Dendritic cell treated with granulocyte-macrophage colony-stimulating factor and Interleukin-4, amounts not matched to agents 40 ng/mL and 50 ng/mL, for 4 days (primary cell): ENCODE data around the gene CLIC2.

ENCODE experiments used
- H3K27ac Mint-ChIP-seq: one replicate; pipeline ENCODE4 v1.8.0; 2022; ENCODE audit warnings: mild to moderate bottlenecking, mixed read lengths
- H3K27me3 Mint-ChIP-seq: one replicate; pipeline ENCODE4 v1.8.0; 2022; ENCODE audit warnings: mild to moderate bottlenecking, mixed read lengths
- H3K36me3 Mint-ChIP-seq: one replicate; pipeline ENCODE4 v1.8.0; 2022; ENCODE audit warnings: low read depth, mixed read lengths
- H3K4me1 Mint-ChIP-seq: one replicate; pipeline ENCODE4 v1.8.0; 2022; ENCODE audit warnings: low read depth, mixed read lengths
- H3K4me3 Mint-ChIP-seq: one replicate; pipeline ENCODE4 v1.8.0; 2022; ENCODE audit warnings: mild to moderate bottlenecking, moderate library complexity, mixed read lengths
- H3K9me3 Mint-ChIP-seq: one replicate; pipeline ENCODE4 v1.8.0; 2022; ENCODE audit warnings: mixed read lengths
- intact Hi-C: fragments of 100-400 bp; cut with micrococcal nuclease; formaldehyde crosslinking; loops from one replicate; pipeline ENCODE4 v1.15.0; 2022

The CLIC2 gene

DNA sequence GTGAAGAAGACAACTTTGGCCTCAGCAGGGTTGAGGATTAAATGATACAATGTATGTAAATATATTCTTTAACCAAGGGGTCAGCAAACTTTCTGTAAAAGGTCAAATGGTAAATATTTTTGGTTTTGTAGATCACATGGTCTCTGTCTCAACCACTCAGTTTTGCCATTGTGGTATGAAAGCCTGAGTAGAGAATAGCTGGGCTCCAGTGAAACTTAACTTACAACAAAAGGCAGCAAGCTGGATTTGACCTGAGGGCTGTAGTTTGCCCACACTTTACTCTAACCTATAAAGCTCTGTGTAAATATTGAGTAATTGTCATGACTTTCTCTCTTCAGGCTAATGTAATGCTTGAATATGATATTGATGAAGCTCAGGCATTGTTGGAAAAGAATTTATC is 98.5 kb downstream of the CLIC2 start:
- Mint-ChIP-seq H3K9me3 (no peaks in the 10 kb centered on the region), H3K4me1 (peaks cover 14% of the 10 kb centered on the region)
- intact Hi-C loops, result no loop called here

DNA sequence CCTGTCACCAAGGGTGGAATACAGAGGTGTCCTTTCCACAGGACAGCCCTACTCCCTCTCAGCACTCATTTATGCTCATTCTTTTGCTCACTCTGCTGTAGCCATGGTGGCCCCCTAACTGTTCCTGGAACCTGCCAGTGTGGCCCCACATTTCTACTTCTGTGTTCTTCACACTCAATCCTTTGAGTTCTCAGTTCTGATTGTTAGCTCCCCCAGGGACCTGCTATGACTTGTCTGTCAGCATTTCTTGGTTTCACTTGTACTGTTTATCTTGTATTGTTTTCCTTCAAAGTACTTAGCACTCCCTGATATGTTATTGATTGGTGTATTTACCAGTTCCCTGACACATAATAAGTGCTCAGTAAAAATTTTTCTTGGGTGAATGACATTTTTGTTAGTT is 103.3 kb downstream of the CLIC2 start:
- no peaks in the 10 kb centered on the region for H3K9me3 Mint-ChIP-seq
- peaks cover 12% of the 10 kb centered on the region for H3K4me1 Mint-ChIP-seq
- H3K27ac Mint-ChIP-seq, result no peak overlapping the region
- H3K4me3 Mint-ChIP-seq, result no peak overlapping the region
- intact Hi-C loops, result no loop called here
- H3K27me3 Mint-ChIP-seq, result no peaks in the 10 kb centered on the region
- H3K36me3 Mint-ChIP-seq, result peaks cover 65% of the 10 kb centered on the region

More for the DNA sequence above, 98.5 kb downstream of the CLIC2 start:
- Mint-ChIP-seq H3K27me3 (no peaks in the 10 kb centered on the region), H3K27ac (no peak overlapping the region), H3K4me3 (no peak overlapping the region), H3K36me3 (peaks cover 55% of the 10 kb centered on the region)
